HG03064 (cell line): ENCODE data around the gene TRIO.

Experiments used
- ATAC-seq: cut with Tn5 transposase; IDR thresholded peaks from one replicate; pipeline ENCODE4 v1.9.1; 2021; ENCODE audit warnings: low read depth; ENCODE audit not compliant: unreplicated experiment

TRIO gene

GRCh38 chr5:14218897-14219573 lies 75.9 kb downstream of the TRIO start:
- ATAC-seq: no peak

- no peak for ATAC-seq
These were observed 76.8 kb downstream of the TRIO start for GRCh38 chr5:14219800-14220512.

- ATAC-seq: no peak
These were observed 77.5 kb downstream of the TRIO start for GRCh38 chr5:14220642-14221041.

DNA sequence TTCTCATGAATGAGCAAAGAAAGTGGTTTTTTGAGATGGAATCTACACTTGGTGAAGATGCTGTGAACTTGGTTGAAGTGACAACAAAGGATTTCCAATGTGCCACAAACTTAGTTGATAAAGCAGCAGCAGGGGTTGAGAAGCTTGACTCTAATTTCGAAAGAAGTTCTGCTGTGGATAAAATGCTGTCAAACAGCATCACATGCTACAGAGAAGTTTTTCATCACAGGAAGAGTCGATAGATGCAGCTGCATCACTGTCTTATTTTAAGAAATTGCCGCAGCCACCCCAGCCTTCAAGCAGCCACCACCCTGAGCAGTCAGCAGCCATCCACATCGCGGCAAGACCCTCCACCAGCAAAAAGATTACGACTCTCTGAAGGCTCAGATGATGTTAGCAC lies 78.6 kb downstream of the TRIO start:
- no peak for ATAC-seq

DNA sequence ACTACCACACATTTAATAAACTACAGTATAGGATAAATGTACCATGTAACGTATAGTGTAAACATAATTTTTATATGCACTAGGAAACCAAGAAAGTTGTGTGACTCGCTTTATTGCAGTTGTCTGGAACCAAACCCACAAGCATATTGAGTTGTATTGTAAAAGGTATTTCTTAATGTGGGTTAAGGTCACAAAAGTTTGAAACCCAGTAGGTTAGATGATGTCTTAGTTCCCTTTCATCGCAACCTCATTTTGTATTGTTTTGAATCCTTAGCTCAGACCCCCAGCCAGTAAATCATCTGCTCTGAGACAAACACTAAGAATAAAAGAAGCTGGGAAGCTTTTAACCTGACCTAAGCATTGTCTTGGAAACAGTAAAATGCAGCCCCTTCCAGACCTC lies 79.1 kb downstream of the TRIO start:
- no peak for ATAC-seq

DNA sequence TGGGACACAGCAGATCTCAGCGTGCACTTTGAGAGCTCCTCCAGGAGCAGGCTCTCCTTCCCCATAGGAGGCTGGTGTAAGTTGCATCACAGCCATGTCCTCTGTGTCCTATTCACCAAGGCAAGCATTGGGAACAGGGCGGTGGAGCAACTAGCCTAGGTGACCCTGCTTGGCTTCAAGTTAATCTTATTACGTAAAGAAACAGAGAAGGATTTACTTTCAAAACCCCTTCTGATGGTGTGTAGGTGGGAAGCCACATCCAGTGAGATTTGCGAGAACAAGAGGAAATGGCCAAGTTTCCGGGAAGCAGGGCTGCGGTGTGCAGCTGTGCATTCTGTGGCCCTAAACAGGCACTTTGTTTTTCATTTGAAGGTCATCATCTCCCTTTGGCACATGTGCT lies 80.2 kb downstream of the TRIO start:
- ATAC-seq: no peak

- ATAC-seq: no peak
These were observed 82.2 kb downstream of the TRIO start for GRCh38 chr5:14225173-14225834.

GRCh38 chr5:14226149-14226548 lies 83.0 kb downstream of the TRIO start:
- no peak for ATAC-seq

DNA sequence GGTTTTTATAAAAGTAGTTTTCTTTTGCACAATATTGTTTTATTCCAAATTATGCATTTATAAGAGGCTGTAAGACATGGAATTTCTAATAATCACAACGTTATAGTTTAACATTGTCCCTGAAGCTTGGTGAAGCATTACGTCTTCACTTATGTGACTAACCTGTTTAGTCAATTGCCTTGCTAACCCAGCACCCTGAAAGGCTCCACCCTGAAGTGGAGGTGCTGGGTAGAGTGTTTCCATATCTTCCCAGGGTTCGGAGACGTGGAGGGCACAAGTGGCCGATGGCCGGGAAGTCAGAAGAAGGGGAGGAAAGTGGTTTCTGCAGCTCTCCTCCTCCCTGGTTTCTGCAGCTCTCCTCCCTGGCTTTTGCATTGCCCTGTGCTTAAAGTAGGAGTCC lies 83.4 kb downstream of the TRIO start:
- ATAC-seq: no peak

DNA sequence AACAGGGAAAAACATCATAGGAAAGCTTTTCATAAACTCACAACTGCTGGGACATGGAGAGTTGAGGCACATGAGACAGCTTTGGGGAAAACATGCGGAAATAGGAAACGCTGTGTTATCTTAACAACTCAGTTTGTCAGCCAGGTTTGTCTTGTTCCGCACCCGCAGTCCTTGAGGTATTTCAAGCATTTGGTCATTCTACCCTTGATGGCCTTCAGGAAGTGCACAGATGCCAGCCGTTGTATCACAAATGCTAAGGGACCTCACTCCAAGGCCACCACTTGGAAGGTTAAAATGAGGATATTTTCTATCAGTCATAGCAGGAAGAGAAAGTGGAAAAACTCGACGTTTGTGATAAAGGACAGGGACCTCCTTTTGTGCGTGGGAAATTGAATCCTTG lies 83.8 kb downstream of the TRIO start:
- ATAC-seq: no peak

GRCh38 chr5:14227513-14227912 lies 84.4 kb downstream of the TRIO start:
- no peak for ATAC-seq

- ATAC-seq: no peak
These were observed 85.1 kb downstream of the TRIO start for GRCh38 chr5:14228219-14228618.

DNA sequence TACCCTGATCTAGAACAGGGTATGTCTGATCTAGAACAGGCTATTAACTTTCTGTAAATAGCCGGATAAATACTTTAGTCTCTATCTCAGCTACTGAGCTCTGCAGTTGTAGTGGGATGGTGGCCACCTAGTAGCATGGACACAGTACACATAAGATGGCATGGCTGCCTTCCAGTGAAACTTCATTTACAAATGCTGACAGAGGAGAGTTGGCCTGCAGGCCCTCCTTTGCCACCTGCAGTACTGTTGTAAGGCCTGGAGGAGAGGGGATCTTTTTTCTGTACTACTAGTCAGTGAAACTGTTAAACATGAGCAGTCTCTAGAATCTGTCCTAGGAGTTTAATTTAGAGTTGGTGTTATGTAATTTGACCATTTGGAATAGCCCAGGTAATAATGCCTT lies 86.0 kb downstream of the TRIO start:
- ATAC-seq: no peak

- ATAC-seq: no peak
These were observed 86.6 kb downstream of the TRIO start for GRCh38 chr5:14229734-14230133.

- no peak for ATAC-seq
These were observed 88.0 kb downstream of the TRIO start for GRCh38 chr5:14231156-14231555.

- ATAC-seq: no peak
These were observed 88.7 kb downstream of the TRIO start for GRCh38 chr5:14231890-14232289.

DNA sequence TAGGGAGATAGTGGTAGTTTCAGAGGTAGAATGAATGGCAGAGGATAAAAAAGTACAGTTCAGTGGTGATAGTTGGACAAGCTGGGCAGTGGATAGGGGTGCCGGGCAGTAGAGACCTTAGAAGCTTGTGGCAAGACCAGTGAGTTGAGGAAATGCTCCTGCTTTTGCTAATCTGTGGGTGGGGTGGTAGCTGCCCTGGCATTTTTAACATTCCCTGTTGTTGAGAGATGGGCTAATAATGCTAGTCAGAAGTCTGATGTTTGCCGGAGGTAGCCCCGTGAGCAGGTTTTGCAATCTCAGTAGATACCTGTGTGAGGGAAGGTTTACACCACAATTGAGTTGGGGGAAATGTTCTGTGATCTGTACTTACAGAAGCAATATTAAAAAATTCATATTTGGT lies 91.1 kb downstream of the TRIO start:
- ATAC-seq: no peak

DNA sequence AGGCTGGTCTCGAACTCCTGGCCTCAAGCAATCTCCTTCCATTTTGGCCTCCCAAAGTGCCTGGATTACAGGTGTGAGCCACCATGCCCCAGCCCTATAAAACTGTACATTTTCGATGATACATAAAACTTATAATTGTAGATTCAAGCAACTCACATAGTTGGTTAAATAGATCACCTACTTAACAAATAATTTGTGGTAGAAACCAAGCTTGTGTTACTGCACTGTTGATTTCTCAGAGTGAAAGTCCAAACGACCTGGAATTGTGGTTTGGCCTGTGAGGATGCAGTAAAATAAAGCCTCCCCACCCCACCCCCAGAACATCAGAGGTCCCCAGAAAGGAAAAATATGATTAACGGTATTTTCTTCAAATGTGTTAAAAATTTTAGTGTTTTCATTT lies 92.7 kb downstream of the TRIO start:
- peak; percentile 55 for ATAC-seq

- no peak for ATAC-seq
These were observed 93.6 kb downstream of the TRIO start for GRCh38 chr5:14236757-14237156.

- ATAC-seq: no peak
These were observed 94.4 kb downstream of the TRIO start for GRCh38 chr5:14237317-14238086.

DNA sequence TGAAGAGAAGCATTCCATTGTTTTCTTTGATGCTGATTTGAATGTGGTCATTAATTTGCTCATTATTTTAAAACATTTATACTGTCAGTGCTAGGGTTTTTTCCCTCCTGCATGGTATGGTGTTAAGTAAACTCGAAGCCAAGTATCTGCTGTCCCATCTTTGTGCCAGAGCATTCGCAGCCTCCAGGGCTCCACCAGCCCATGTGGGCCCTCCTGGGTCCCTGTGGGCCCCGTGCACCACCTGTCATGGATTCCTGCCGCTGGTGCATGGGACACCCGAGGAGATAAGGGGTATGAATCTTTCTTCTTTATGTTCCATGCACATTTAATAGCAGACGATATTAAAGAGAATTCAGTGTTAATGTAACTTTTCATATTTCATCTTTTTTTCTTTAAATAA lies 95.1 kb downstream of the TRIO start:
- ATAC-seq: no peak
